Hepatocyte (in vitro differentiated cells): ENCODE measurements around the gene URI1.

Experiments used
- CTCF ChIP-seq: fragments of 200-600 bp; sonication (generic); IDR thresholded peaks from 2 replicates; pipeline ENCODE4 v1.5.1; 2016; ENCODE audit warnings: antibody characterized with exemption, mild to moderate bottlenecking; ENCODE audit not compliant: poor library complexity
- EZH2 ChIP-seq: fragments of 200-600 bp; sonication (generic); IDR thresholded peaks from 2 replicates; pipeline ENCODE4 v1.6.1; 2016; ENCODE audit warnings: antibody characterized with exemption, mild to moderate bottlenecking, borderline replicate concordance
- EZH2phosphoT487 ChIP-seq: fragments of 200-600 bp; sonication (generic); IDR thresholded peaks from one replicate; pipeline ENCODE4 v1.6.1; 2018; ENCODE audit warnings: antibody characterized with exemption, mild to moderate bottlenecking, low read depth, moderate library complexity; ENCODE audit not compliant: unreplicated experiment, severe bottlenecking

GRCh38 chr19:29992233-29992867 lies 50.3 kb downstream of the URI1 start:
- TF ChIP-seq CTCF (no peak), EZH2 (no peak), EZH2phosphoT487 (no peak)
